Parathyroid adenoma (tissue), 2 donors: Measurements from ENCODE around the gene PRR23C.

ENCODE experiments used
- H2AFZ ChIP-seq: fragments of 300-600 bp; sonication (generic); one replicate; pipeline ENCODE4 v1.7.0; 2017; ENCODE audit warnings: antibody characterized with exemption, mild to moderate bottlenecking
- H3K27ac ChIP-seq: fragments of 300-600 bp; sonication (generic); one replicate; pipeline ENCODE4 v1.7.0; 2017
- H3K27me3 ChIP-seq: fragments of 300-600 bp; sonication (generic); one replicate; pipeline ENCODE4 v1.7.0; 2017; ENCODE audit warnings: low read length; ENCODE audit not compliant: control insufficient read depth, insufficient read depth
- H3K36me3 ChIP-seq: fragments of 300-600 bp; sonication (generic); one replicate; pipeline ENCODE4 v1.7.0; 2017; ENCODE audit warnings: low read length; ENCODE audit not compliant: control insufficient read depth, insufficient read depth
- H3K4me1 ChIP-seq: fragments of 300-600 bp; sonication (generic); one replicate; pipeline ENCODE4 v1.7.0; 2017; ENCODE audit warnings: control low read depth
- H3K4me2 ChIP-seq: fragments of 300-600 bp; sonication (generic); one replicate; pipeline ENCODE4 v1.7.0; 2017; ENCODE audit warnings: low read length
- H3K4me3 ChIP-seq: fragments of 300-600 bp; sonication (generic); one replicate; pipeline ENCODE4 v1.7.0; 2017; ENCODE audit warnings: low read depth, low read length
- H3K79me2 ChIP-seq: fragments of 300-600 bp; sonication (generic); one replicate; pipeline ENCODE4 v1.7.0; 2017; ENCODE audit warnings: control low read depth
- H3K9ac ChIP-seq: fragments of 300-600 bp; sonication (generic); one replicate; pipeline ENCODE4 v1.7.0; 2017; ENCODE audit warnings: mild to moderate bottlenecking
- H3K9me3 ChIP-seq: fragments of 300-600 bp; sonication (generic); one replicate; pipeline ENCODE4 v1.7.0; 2017; ENCODE audit warnings: low read length; ENCODE audit not compliant: control insufficient read depth
- CTCF ChIP-seq: fragments of 300-600 bp; sonication (generic); IDR thresholded peaks from one replicate; pipeline ENCODE4 v1.7.0; 2017; ENCODE audit warnings: antibody characterized with exemption, mild to moderate bottlenecking
- donor health status: primary hyperparathyroidism.

PRR23C gene

GRCh38 chr3:139044366-139045210 is at the start of gene PRR23C:
TSS of gene PRR23C (minus strand) at chr3:139044892. CDS start at chr3:139044620, 272 bp downstream.
- H3K27ac ChIP-seq: no peak within 1 kb of the TSS
- H3K9me3 ChIP-seq: no peaks in the 10 kb centered on the region
- H3K36me3 ChIP-seq: no peaks in the 10 kb centered on the region
- H3K4me1 ChIP-seq: no peaks in the 10 kb centered on the region
- H3K4me2 ChIP-seq: no peak within 1 kb of the TSS
- no peak within 1 kb of the TSS for H3K9ac ChIP-seq
- no peaks in the 10 kb centered on the region for H3K27me3 ChIP-seq
- no peaks in the 10 kb centered on the region for H3K79me2 ChIP-seq
- TF ChIP-seq CTCF: no peak
- H3K4me3 ChIP-seq: no peak within 1 kb of the TSS
- no peak within 1 kb of the TSS for H2AFZ ChIP-seq

GRCh38 chr3:139093840-139094239 is 49.1 kb upstream of the PRR23C start:
- Histone ChIP-seq H3K4me1 (no peaks in the 10 kb centered on the region), H3K27ac (no peak overlapping the region), H3K9ac (no peak overlapping the region), H3K4me2 (no peak overlapping the region), H3K79me2 (no peaks in the 10 kb centered on the region), H3K36me3 (no peaks in the 10 kb centered on the region), H2AFZ (no peak overlapping the region), H3K27me3 (no peaks in the 10 kb centered on the region), H3K9me3 (no peaks in the 10 kb centered on the region), H3K4me3 (no peak overlapping the region)
- no peak for TF ChIP-seq CTCF

- Histone ChIP-seq H3K9me3 (no peaks in the 10 kb centered on the region), H3K9ac (no peak overlapping the region), H3K4me3 (no peak overlapping the region), H3K36me3 (no peaks in the 10 kb centered on the region), H3K27ac (no peak overlapping the region), H3K27me3 (no peaks in the 10 kb centered on the region), H3K4me1 (no peaks in the 10 kb centered on the region), H2AFZ (no peak overlapping the region), H3K4me2 (no peak overlapping the region), H3K79me2 (no peaks in the 10 kb centered on the region)
- no peak for TF ChIP-seq CTCF
These were observed 44.0 kb upstream of the PRR23C start for GRCh38 chr3:139088462-139089324.

- H3K27ac ChIP-seq: no peak overlapping the region
- no peaks in the 10 kb centered on the region for H3K9me3 ChIP-seq
These were observed 42.9 kb upstream of the PRR23C start for GRCh38 chr3:139087621-139088020.

More at GRCh38 chr3:139087621-139088020, 42.9 kb upstream of the PRR23C start:
- H3K4me2 ChIP-seq: no peak overlapping the region
- TF ChIP-seq CTCF: no peak
- no peak overlapping the region for H2AFZ ChIP-seq
- H3K4me1 ChIP-seq: no peaks in the 10 kb centered on the region
- H3K27me3 ChIP-seq: no peaks in the 10 kb centered on the region
- H3K9ac ChIP-seq: no peak overlapping the region
- no peak overlapping the region for H3K4me3 ChIP-seq
- H3K36me3 ChIP-seq: no peaks in the 10 kb centered on the region
- H3K79me2 ChIP-seq: no peaks in the 10 kb centered on the region
